SU-DHL-6 (cell line): ENCODE results near the gene FNBP1L.

Experiments used
- EZH2phosphoT487 ChIP-seq: fragments of 200-600 bp; sonication (generic), shearing (Covaris generic); conservative IDR thresholded peaks from 2 replicates; pipeline ENCODE4 v1.6.1; 2018; ENCODE audit warnings: mild to moderate bottlenecking, antibody characterized with exemption, low read length, moderate library complexity, mixed read lengths
- TF ChIP-seq, protein P1 (sequence below): fragments of 200-600 bp; sonication (generic); IDR thresholded peaks from one replicate; pipeline ENCODE4 v1.5.1; 2017; ENCODE audit warnings: antibody characterized with exemption, mild to moderate bottlenecking, low read length, moderate library complexity; ENCODE audit not compliant: insufficient read depth, poor library complexity, severe bottlenecking

DNA sequence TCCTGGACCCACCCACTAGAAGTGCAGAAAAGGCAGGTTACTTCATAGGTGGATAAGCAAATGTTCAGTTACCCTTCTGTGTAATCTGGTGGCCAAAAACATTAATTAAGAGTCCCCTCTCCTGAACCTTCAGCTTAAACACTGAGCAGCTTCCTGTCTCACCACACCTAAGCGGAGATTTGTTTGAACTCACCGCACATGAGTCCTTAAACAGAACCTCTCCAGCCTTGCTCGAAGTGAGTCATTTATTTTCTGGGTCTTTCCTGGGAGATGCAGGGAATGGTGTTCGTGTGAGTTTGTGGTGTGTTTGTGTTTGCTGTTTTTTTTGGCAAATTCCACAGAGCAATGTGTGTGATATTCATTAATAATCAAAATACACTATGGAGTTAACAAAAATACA is 7.6 kb upstream of the FNBP1L start:
- TF ChIP-seq, protein P1, sequence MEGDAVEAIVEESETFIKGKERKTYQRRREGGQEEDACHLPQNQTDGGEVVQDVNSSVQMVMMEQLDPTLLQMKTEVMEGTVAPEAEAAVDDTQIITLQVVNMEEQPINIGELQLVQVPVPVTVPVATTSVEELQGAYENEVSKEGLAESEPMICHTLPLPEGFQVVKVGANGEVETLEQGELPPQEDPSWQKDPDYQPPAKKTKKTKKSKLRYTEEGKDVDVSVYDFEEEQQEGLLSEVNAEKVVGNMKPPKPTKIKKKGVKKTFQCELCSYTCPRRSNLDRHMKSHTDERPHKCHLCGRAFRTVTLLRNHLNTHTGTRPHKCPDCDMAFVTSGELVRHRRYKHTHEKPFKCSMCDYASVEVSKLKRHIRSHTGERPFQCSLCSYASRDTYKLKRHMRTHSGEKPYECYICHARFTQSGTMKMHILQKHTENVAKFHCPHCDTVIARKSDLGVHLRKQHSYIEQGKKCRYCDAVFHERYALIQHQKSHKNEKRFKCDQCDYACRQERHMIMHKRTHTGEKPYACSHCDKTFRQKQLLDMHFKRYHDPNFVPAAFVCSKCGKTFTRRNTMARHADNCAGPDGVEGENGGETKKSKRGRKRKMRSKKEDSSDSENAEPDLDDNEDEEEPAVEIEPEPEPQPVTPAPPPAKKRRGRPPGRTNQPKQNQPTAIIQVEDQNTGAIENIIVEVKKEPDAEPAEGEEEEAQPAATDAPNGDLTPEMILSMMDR, result no peak
- no peak for TF ChIP-seq EZH2phosphoT487
